HEK293T (cell line): Measurements from ENCODE around the gene RUNDC3A.
A peak's percentile ranks its signal among the peaks of the same experiment; 100 is the strongest.
"Not testable (repeated sequence)": the region's sequence is repeated elsewhere in the genome, so short reads cannot be mapped to it uniquely, and the experiment has no call there.

Source experiments
- CTCF ChIA-PET: fragments of 350-600 bp; formaldehyde crosslinking; extraction: SDS; loops from one replicate; lab custom pipeline; 2021; ENCODE audit warnings: antibody characterized with exemption, inconsistent platforms; lab: Yijun Ruan, JAX
- POLR2A ChIA-PET: fragments of 350-600 bp; formaldehyde crosslinking; extraction: SDS; loops from one replicate; lab custom pipeline; 2020; ENCODE audit warnings: antibody characterized with exemption, inconsistent platforms; lab: Yijun Ruan, JAX
- DNase-seq: peaks from one replicate; pipeline ENCODE4 v3.0.0; 2012; ENCODE audit warnings: mixed read lengths; ENCODE audit errors: extremely low spot score
- ARNT ChIP-seq: fragments of 450-650 bp; IDR thresholded peaks from 2 replicates; pipeline ENCODE4 v1.6.1; 2017; ENCODE audit warnings: mild to moderate bottlenecking
- BHLHE40 ChIP-seq: fragments of 450-650 bp; IDR thresholded peaks from 2 replicates; pipeline ENCODE4 v1.6.1; 2016; ENCODE audit warnings: mild to moderate bottlenecking, moderate library complexity, borderline replicate concordance
- CTBP1 ChIP-seq: fragments of 450-650 bp; IDR thresholded peaks from 2 replicates; pipeline ENCODE4 v1.6.1; 2016; ENCODE audit warnings: borderline replicate concordance
- ELF4 ChIP-seq: fragments of 450-650 bp; IDR thresholded peaks from 2 replicates; pipeline ENCODE4 v1.6.1; 2017; ENCODE audit warnings: antibody characterized with exemption
- FOXA1 ChIP-seq: fragments of 450-650 bp; IDR thresholded peaks from 2 replicates; pipeline ENCODE4 v1.6.1; 2016; ENCODE audit warnings: mild to moderate bottlenecking
- FOXK2 ChIP-seq: fragments of 450-650 bp; IDR thresholded peaks from 2 replicates; pipeline ENCODE4 v1.6.1; 2016; ENCODE audit warnings: mild to moderate bottlenecking
- FOXM1 ChIP-seq: fragments of 450-650 bp; IDR thresholded peaks from 2 replicates; pipeline ENCODE4 v1.6.1; 2017; ENCODE audit warnings: mild to moderate bottlenecking, borderline replicate concordance
- HDGF ChIP-seq: fragments of 450-650 bp; IDR thresholded peaks from 2 replicates; pipeline ENCODE4 v1.6.1; 2017; ENCODE audit warnings: antibody characterized with exemption, borderline replicate concordance
- L3MBTL2 ChIP-seq: fragments of 450-650 bp; conservative IDR thresholded peaks from 2 replicates; pipeline ENCODE4 v1.6.1; 2016; ENCODE audit warnings: mild to moderate bottlenecking
- LEF1 ChIP-seq: fragments of 450-650 bp; IDR thresholded peaks from 2 replicates; pipeline ENCODE4 v1.6.1; 2017; ENCODE audit warnings: mild to moderate bottlenecking, borderline replicate concordance
- NFRKB ChIP-seq: fragments of 450-650 bp; IDR thresholded peaks from 2 replicates; pipeline ENCODE4 v1.6.1; 2016; ENCODE audit warnings: mild to moderate bottlenecking, moderate library complexity
- SP1 ChIP-seq: fragments of 450-650 bp; IDR thresholded peaks from 2 replicates; pipeline ENCODE4 v1.6.1; 2017
- SUZ12 ChIP-seq: fragments of 450-650 bp; IDR thresholded peaks from 2 replicates; pipeline ENCODE4 v1.6.1; 2016; ENCODE audit warnings: mild to moderate bottlenecking
- TARDBP ChIP-seq: fragments of 450-650 bp; IDR thresholded peaks from 2 replicates; pipeline ENCODE4 v1.6.1; 2016
- ZNF384 ChIP-seq: fragments of 450-650 bp; IDR thresholded peaks from 2 replicates; pipeline ENCODE4 v1.6.1; 2016
- TF ChIP-seq, protein P1 (sequence below): fragments of 450-650 bp; IDR thresholded peaks from 2 replicates; pipeline ENCODE4 v1.6.1; 2016

The RUNDC3A gene

DNA sequence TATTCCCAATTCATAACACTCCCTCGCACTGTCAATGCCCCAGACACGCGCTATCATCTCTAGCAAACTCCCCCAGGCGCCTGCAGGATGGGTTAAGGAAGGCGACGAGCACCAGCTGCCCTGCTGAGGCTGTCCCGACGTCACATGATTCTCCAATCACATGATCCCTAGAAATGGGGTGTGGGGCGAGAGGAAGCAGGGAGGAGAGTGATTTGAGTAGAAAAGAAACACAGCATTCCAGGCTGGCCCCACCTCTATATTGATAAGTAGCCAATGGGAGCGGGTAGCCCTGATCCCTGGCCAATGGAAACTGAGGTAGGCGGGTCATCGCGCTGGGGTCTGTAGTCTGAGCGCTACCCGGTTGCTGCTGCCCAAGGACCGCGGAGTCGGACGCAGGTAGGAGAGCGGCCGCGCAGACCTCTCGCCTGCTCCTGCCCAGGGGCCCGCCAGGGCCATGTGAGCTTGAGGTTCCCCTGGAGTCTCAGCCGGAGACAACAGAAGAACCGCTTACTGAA lies 36.6 kb downstream of the RUNDC3A start, which contains the start of gene GRN:
Gene GRN, plus strand, starts transcription at position 364 of the 515 bp plus-strand sequence. CDS start 3,863 bp downstream, outside the sequence.
- POLR2A ChIA-PET: interaction anchor here (0.6 to 2.2 kb wide), 16 partner anchors 10 to 303 kb away, joined by 3 to 14 read pairs (median 6); partner anchors contain the start of gene TMUB2
- peak; percentile 98 for TF ChIP-seq L3MBTL2
- TF ChIP-seq ARNT: no peak
- DNase-seq: peak; percentile 96
- CTCF ChIA-PET: interaction anchor here (0.6 to 2.8 kb wide), 13 partner anchors 9 to 299 kb away, joined by 3 to 28 read pairs (median 3); partner anchors contain the start of gene FAM171A2

DNA sequence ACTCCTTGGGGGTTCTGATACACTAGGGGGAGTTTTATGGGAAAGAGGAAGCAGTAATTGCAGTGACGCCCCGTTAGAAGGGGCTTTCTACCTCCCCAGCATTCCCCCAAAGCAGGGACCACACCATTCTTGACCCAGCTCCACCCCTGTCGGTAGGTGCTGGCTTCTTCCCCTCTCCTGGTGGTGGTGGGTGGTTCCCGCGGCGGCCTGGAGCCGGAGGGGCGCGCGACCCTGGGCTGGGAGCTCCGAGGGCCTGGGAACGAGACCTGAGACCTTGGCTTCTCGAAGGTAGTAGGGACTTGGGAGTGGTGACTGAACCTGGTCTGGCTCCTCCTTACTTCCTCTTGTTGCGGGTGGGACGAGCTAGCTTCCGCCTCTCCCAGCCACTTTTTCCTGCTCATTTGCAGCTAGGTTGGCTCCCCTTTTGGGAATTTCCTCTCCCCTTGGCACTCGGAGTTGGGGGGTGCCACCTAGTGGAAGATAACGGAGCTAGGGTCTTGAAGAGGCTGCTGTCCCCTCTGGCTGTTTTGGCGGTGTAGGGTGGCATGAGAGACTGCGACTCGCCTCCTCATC lies 37.1 kb downstream of the RUNDC3A start:
- no peak for TF ChIP-seq ELF4
- TF ChIP-seq ARNT: no peak
- TF ChIP-seq LEF1: no peak
- no peak for TF ChIP-seq NFRKB
- TF ChIP-seq SP1: no peak
- TF ChIP-seq, protein P1, sequence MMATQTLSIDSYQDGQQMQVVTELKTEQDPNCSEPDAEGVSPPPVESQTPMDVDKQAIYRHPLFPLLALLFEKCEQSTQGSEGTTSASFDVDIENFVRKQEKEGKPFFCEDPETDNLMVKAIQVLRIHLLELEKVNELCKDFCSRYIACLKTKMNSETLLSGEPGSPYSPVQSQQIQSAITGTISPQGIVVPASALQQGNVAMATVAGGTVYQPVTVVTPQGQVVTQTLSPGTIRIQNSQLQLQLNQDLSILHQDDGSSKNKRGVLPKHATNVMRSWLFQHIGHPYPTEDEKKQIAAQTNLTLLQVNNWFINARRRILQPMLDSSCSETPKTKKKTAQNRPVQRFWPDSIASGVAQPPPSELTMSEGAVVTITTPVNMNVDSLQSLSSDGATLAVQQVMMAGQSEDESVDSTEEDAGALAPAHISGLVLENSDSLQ: no peak
- no peak for TF ChIP-seq FOXK2
- no peak for TF ChIP-seq FOXA1
- no peak for TF ChIP-seq SUZ12
- TF ChIP-seq HDGF: no peak
- no peak for TF ChIP-seq TARDBP
- no peak for TF ChIP-seq BHLHE40
- no peak for TF ChIP-seq L3MBTL2
- TF ChIP-seq ZNF384: no peak
- TF ChIP-seq CTBP1: no peak
- TF ChIP-seq FOXM1: no peak
- ChIA-PET CTCF (interaction anchor here (0.6 to 2.8 kb wide), 12 partner anchors 10 to 299 kb away, joined by 3 to 28 read pairs (median 3); no protein-coding TSS in a partner anchor), POLR2A (interaction anchor here (0.6 to 2.2 kb wide), 18 partner anchors 10 to 302 kb away, joined by 3 to 14 read pairs (median 4); partner anchors contain the start of genes TMUB2 and UBTF)
- peak; percentile 40 for DNase-seq

DNA sequence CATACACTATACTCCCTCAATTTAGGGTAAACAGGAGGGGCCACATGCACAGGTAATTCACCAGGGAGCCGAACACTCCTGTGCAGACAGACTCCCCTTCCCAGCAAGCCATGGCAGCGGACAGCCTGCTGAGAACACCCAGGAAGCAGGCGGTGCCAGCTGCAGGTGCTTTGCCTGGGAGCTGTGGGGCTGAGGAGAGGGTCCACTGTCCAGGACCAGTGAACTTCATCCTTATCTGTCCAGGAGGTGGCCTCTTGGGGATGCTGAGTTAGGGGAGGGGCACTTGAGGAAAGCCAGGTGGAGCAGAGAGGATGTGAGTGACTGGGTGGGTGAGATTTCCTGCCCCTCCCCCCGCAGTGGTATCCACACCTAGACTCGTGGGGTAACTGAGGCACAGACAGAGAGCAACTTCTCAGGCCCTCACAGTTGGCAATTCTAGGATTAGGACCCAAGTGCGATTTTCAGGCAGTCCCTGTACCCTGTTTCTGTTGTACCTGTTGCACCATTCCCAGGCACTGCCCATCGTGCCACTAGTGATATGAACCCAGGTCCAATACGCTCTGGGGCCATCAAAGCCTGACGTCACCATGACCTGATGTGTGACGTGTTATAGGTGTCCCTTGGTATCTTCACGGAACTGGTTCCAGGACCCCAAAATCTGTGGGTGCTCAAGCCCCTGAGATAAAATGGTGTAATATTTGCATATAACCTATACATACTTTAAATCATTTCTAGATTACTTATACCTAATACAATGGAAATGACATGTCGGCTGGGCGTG lies 37.9 kb downstream of the RUNDC3A start:
- TF ChIP-seq L3MBTL2 (no peak), NFRKB (no peak), ARNT (no peak), CTBP1 (no peak), SUZ12 (no peak), HDGF (no peak), FOXA1 (no peak)
- TF ChIP-seq, protein P1: no peak
- POLR2A ChIA-PET: interaction anchor here (0.6 to 2.2 kb wide), 15 partner anchors 12 to 301 kb away, joined by 3 to 14 read pairs (median 6); partner anchors contain the start of genes TMUB2 and UBTF
- no peak for DNase-seq
- CTCF ChIA-PET: interaction anchor here (0.9 to 2.8 kb wide), 10 partner anchors 11 to 298 kb away, joined by 3 to 28 read pairs (median 4); no protein-coding TSS in a partner anchor

DNA sequence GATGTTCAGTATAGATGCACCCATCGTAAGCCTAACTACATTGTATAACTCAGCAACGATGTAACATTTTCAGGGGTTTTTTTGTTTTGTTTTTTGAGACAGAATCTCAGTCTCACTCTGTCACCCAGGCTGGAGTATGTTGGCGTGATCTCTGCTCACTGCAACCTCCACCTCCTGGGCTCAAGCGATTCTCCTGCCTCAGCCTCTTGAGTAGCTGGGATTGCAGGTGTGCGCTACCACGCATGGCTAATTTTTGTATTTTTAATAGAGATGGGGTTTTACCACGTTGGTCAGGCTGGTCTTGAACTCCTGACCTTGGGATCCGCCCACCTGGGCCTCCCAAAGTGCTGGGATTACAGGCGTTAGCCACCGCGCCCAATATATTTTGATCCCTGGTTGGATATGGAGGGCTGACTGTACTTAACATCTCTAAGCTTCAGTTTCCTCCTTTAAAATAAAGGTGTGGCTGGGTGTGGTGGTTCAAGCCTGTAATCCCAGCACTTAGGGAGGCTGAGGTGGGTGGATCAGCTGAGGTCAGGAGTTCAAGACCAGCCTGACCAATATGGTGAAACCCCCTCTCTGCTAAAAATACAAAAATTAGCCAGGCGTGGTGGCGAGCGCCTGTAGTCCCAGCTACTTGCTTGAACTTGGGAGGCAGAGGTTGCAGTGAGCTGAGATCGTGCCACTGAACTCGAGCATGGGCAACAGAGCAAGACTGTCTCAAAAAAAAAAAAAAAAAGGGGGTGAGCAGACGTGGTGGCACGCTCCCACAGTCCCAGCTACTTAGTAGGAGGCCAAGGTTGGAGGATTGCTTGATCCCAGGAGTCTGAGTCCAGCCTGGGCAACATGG lies 39.0 kb downstream of the RUNDC3A start:
- CTCF ChIA-PET: interaction anchor here (0.6 to 1.2 kb wide), 2 partner anchors 16 to 206 kb away, joined by 3 to 4 read pairs; partner anchors contain the start of gene FAM171A2
- POLR2A ChIA-PET: interaction anchor here (1.0 kb wide), 1 partner anchor 15 kb away, joined by 5 read pairs; no protein-coding TSS in a partner anchor
- DNase-seq: not testable (repeated sequence)

DNA sequence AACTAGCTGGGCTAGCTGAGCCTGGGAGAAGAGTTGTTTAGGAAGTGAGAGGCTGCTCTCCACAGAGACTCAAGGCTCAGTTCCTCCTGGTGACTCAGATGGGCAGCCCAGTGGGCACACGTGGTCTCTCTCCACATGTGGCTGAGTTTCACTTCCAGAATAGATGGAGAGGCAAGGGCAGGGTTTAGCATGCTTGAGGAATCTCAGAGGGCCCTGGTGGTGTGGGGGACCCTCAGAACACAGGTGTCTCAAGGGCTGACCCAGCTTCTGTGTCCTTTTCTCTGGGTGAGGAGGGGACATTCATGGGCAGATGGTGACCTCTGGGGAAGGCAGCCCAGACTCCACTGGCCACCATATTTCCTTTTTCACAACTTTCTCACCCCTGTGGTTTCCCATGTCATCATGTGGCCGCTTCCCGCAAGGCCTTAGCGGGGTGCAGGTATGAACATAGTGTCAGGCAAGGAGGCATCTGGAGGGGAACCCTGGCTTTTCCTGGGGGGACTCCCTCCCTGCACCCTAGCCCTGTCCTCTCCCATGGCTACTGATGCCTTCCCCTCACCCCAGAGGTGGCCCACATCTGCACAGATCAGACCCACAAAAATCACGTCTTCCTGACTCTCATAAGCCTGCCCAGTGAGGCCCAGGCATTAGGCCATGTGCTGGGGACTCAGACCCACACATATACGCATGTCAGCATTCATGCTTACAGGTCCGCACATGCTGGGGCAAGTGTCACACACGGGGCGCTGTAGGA lies 40.0 kb downstream of the RUNDC3A start:
- CTCF ChIA-PET: interaction anchor here (1.2 kb wide), 1 partner anchor 15 kb away, joined by 4 read pairs; the partner anchor contains the start of gene FAM171A2
- TF ChIP-seq SUZ12 (no peak), FOXK2 (no peak), FOXA1 (no peak), TARDBP (no peak), HDGF (no peak), ZNF384 (no peak), ARNT (no peak), LEF1 (no peak), NFRKB (no peak), SP1 (no peak), ELF4 (no peak), CTBP1 (no peak), FOXM1 (no peak), L3MBTL2 (no peak), BHLHE40 (no peak)
- TF ChIP-seq, protein P1: no peak
- POLR2A ChIA-PET: no interaction called here
- no peak for DNase-seq
